Measurements from ENCODE around the gene ASCL2.

ASCL2 gene

GRCh38 chr11:2316169-2316962 is 46.0 kb upstream of the ASCL2 start:
- ChIA-PET CTCF (interaction anchor here (0.7 to 3.6 kb wide), 6 partner anchors 11 to 573 kb away, joined by 3 to 15 read pairs (median 3); no protein-coding TSS in a partner anchor), POLR2A (no interaction called here)
- DNase-seq (ENCODE audit: extremely low spot score) = no peak
- TF ChIP-seq CTCF (IDR thresholded peaks at IDR 0.05; ENCODE audit: control extremely low read depth, extremely low read depth, low read depth, missing control alignments) = no peak

- POLR2A ChIA-PET = no interaction called here
- no peak for TF ChIP-seq CTCF (IDR thresholded peaks at IDR 0.05; ENCODE audit: control extremely low read depth, extremely low read depth, low read depth, missing control alignments)
- CTCF ChIA-PET = interaction anchor here (3.6 kb wide), 1 partner anchor 10 kb away, joined by 15 read pairs; no protein-coding TSS in a partner anchor
- no peak for DNase-seq (ENCODE audit: extremely low spot score)
These were observed 45.2 kb upstream of the ASCL2 start for GRCh38 chr11:2315395-2316168.

- no peak for TF ChIP-seq CTCF (IDR thresholded peaks at IDR 0.05; ENCODE audit: control extremely low read depth, extremely low read depth, low read depth, missing control alignments)
- no peak for DNase-seq (ENCODE audit: extremely low spot score)
- POLR2A ChIA-PET = no interaction called here
- CTCF ChIA-PET = interaction anchor here (1.1 to 3.6 kb wide), 2 partner anchors 10 to 106 kb away, joined by 3 to 15 read pairs; no protein-coding TSS in a partner anchor
These were observed 44.4 kb upstream of the ASCL2 start for GRCh38 chr11:2314525-2315394.

- POLR2A ChIA-PET = no interaction called here
These were observed 43.7 kb upstream of the ASCL2 start for GRCh38 chr11:2314136-2314524.

GRCh38 chr11:2313051-2313951 is 42.9 kb upstream of the ASCL2 start:
- POLR2A ChIA-PET = interaction anchor here (0.5 kb wide), 1 partner anchor 26 kb away, joined by 5 read pairs; no protein-coding TSS in a partner anchor
- no peak for TF ChIP-seq CTCF (IDR thresholded peaks at IDR 0.05; ENCODE audit: control extremely low read depth, extremely low read depth, low read depth, missing control alignments)
- no peak for DNase-seq (ENCODE audit: extremely low spot score)
- CTCF ChIA-PET = interaction anchor here (1.2 kb wide), 1 partner anchor 8 kb away, joined by 4 read pairs; no protein-coding TSS in a partner anchor

More at GRCh38 chr11:2314136-2314524, 43.7 kb upstream of the ASCL2 start:
- no peak for TF ChIP-seq CTCF (IDR thresholded peaks at IDR 0.05; ENCODE audit: control extremely low read depth, extremely low read depth, low read depth, missing control alignments)
- DNase-seq (ENCODE audit: extremely low spot score) = no peak
- CTCF ChIA-PET = interaction anchor here (1.1 to 1.2 kb wide), 2 partner anchors 9 to 107 kb away, joined by 3 to 4 read pairs; no protein-coding TSS in a partner anchor
